DOHH2 (cell line): ENCODE data around the gene B9D2.
A peak's percentile ranks its signal among the peaks of the same experiment; 100 is the strongest.

Source experiments
- H3F3A ChIP-seq: fragments of 200-600 bp; sonication (generic), shearing (Covaris generic); 2 replicates; pipeline ENCODE4 v1.6.0; 2016; ENCODE audit warnings: antibody characterized with exemption, mild to moderate bottlenecking; ENCODE audit not compliant: control insufficient read depth, insufficient read depth
- H3K27ac ChIP-seq: fragments of 200-600 bp; sonication (generic); 2 replicates; pipeline ENCODE4 v1.5.1; 2014; ENCODE audit warnings: low read depth, mild to moderate bottlenecking, low read length, moderate library complexity
- H3K27me3 ChIP-seq: fragments of 200-600 bp; sonication (generic); 2 replicates; pipeline ENCODE4 v1.6.1; 2014; ENCODE audit warnings: mild to moderate bottlenecking, low read length, mixed read lengths; ENCODE audit not compliant: control insufficient read depth
- H3K36me3 ChIP-seq: fragments of 200-600 bp; sonication (generic); 2 replicates; pipeline ENCODE4 v1.6.1; 2014; ENCODE audit warnings: mild to moderate bottlenecking, low read length, moderate library complexity, mixed read lengths; ENCODE audit not compliant: control insufficient read depth
- H3K4me1 ChIP-seq: fragments of 200-600 bp; sonication (generic); 2 replicates; pipeline ENCODE4 v1.6.1; 2014; ENCODE audit warnings: mild to moderate bottlenecking, low read length, mixed read lengths; ENCODE audit not compliant: control insufficient read depth
- H3K4me2 ChIP-seq: fragments of 200-600 bp; sonication (generic); 2 replicates; pipeline ENCODE4 v1.6.0; 2014; ENCODE audit warnings: mild to moderate bottlenecking, low read length, moderate library complexity
- H3K4me3 ChIP-seq: fragments of 200-600 bp; sonication (generic); 2 replicates; pipeline ENCODE4 v1.5.1; 2014; ENCODE audit warnings: mild to moderate bottlenecking, low read length, mixed read lengths
- H3K79me2 ChIP-seq: fragments of 200-600 bp; sonication (generic); 2 replicates; pipeline ENCODE4 v1.6.1; 2014; ENCODE audit warnings: mild to moderate bottlenecking, low read length, mixed read lengths; ENCODE audit not compliant: control insufficient read depth
- H3K9me2 ChIP-seq: fragments of 200-600 bp; sonication (generic); replicated peaks from 2 replicates; pipeline ENCODE4 v1.6.1; 2014; ENCODE audit warnings: mild to moderate bottlenecking, low read length, mixed read lengths; ENCODE audit not compliant: control insufficient read depth
- H3K9me3 ChIP-seq: fragments of 200-600 bp; sonication (generic); 2 replicates; pipeline ENCODE4 v1.6.1; 2014; ENCODE audit warnings: antibody characterized with exemption, low read length, mixed read lengths; ENCODE audit not compliant: control insufficient read depth, insufficient read depth
- H4K20me1 ChIP-seq: fragments of 200-600 bp; sonication (generic); 2 replicates; pipeline ENCODE4 v1.6.0; 2014; ENCODE audit warnings: low read depth, mild to moderate bottlenecking, antibody characterized with exemption, low read length, moderate library complexity; ENCODE audit not compliant: control insufficient read depth, insufficient read depth
- CTCF ChIP-seq: fragments of 200-600 bp; sonication (generic); IDR thresholded peaks from one replicate; pipeline ENCODE4 v1.5.1; 2014; ENCODE audit warnings: antibody characterized with exemption, mild to moderate bottlenecking, low read depth, low read length; ENCODE audit not compliant: poor library complexity, severe bottlenecking
- EZH2phosphoT487 ChIP-seq: fragments of 200-600 bp; sonication (generic); IDR thresholded peaks from 2 replicates; pipeline ENCODE4 v1.6.1; 2017; ENCODE audit warnings: borderline replicate concordance, mild to moderate bottlenecking, antibody characterized with exemption, low read length, moderate library complexity, mixed read lengths

B9D2 gene

GRCh38 chr19:41311072-41311471, 52.9 kb downstream of the B9D2 start:
- Histone ChIP-seq H3K36me3 (peaks cover 50% of the 10 kb centered on the region), H3K4me3 (peak overlapping the region; percentile 97), H3K27me3 (no peaks in the 10 kb centered on the region), H3K79me2 (peaks cover 55% of the 10 kb centered on the region), H3K9me3 (no peaks in the 10 kb centered on the region), H4K20me1 (no peaks in the 10 kb centered on the region), H3K4me1 (peaks cover 41% of the 10 kb centered on the region), H3K9me2 (no peaks in the 10 kb centered on the region), H3K4me2 (peak overlapping the region; percentile 97), H3K27ac (no peak overlapping the region), H3F3A (peaks cover 21% of the 10 kb centered on the region)
- TF ChIP-seq EZH2phosphoT487: no peak

GRCh38 chr19:41310033-41310831, 53.7 kb downstream of the B9D2 start, which contains the start of gene CCDC97:
Gene CCDC97 (plus strand): TSS chr19:41310172. CDS start chr19:41310311, 139 bp downstream.
- no peaks in the 10 kb centered on the region for H3K27me3 ChIP-seq
- H3K4me3 ChIP-seq: peak within 1 kb of the TSS; percentile 97
- no peaks in the 10 kb centered on the region for H3K9me3 ChIP-seq
- peaks cover 56% of the 10 kb centered on the region for H3K36me3 ChIP-seq
- peak within 1 kb of the TSS; percentile 63 for H3K27ac ChIP-seq
- TF ChIP-seq EZH2phosphoT487 (no peak), CTCF (no peak)
- H3F3A ChIP-seq: peaks cover 21% of the 10 kb centered on the region
- H3K4me2 ChIP-seq: peak within 1 kb of the TSS; percentile 97
- no peaks in the 10 kb centered on the region for H3K9me2 ChIP-seq
- H3K4me1 ChIP-seq: peaks cover 41% of the 10 kb centered on the region
- no peaks in the 10 kb centered on the region for H4K20me1 ChIP-seq
- peaks cover 54% of the 10 kb centered on the region for H3K79me2 ChIP-seq

GRCh38 chr19:41309180-41310032, 54.5 kb downstream of the B9D2 start:
- Histone ChIP-seq H3K4me3 (peak overlapping the region; percentile 97), H3K4me1 (peaks cover 41% of the 10 kb centered on the region), H4K20me1 (no peaks in the 10 kb centered on the region), H3K9me2 (no peaks in the 10 kb centered on the region), H3K9me3 (no peaks in the 10 kb centered on the region), H3F3A (peaks cover 21% of the 10 kb centered on the region), H3K79me2 (peaks cover 51% of the 10 kb centered on the region), H3K27me3 (no peaks in the 10 kb centered on the region), H3K27ac (peak overlapping the region; percentile 63), H3K4me2 (peak overlapping the region; percentile 97), H3K36me3 (peaks cover 61% of the 10 kb centered on the region)
- no peak for TF ChIP-seq EZH2phosphoT487
- no peak for TF ChIP-seq CTCF
